Stimulated activated CD8-positive, alpha-beta memory T cell treated with anti-CD3 and anti-CD28 coated beads, Interleukin-15, amount 100 ng/mL, for 4 hours (primary cell): ENCODE data around the gene NPDC1.
A peak's percentile ranks its signal among the peaks of the same experiment; 100 is the strongest.

Experiments used
- DNase-seq, 2 donors: peaks; one replicate each; pipeline ENCODE4 v3.0.0-alpha.2; 2020; ENCODE audit warnings: low read depth in 2 of 2

Gene NPDC1

GRCh38 chr9:136994180-136994887 lies 51.6 kb downstream of the NPDC1 start:
- no peak for DNase-seq

GRCh38 chr9:136992819-136993369 lies 53.1 kb downstream of the NPDC1 start:
- no peak for DNase-seq

- peak; percentile 81 to 87 for DNase-seq
Observed at GRCh38 chr9:136991993-136992818, 53.8 kb downstream of the NPDC1 start, which contains the start of gene PAXX. PAXX (plus strand) TSS chr9:136992422; CDS start chr9:136992444, 22 bp downstream.

GRCh38 chr9:136990242-136990911 lies 55.6 kb downstream of the NPDC1 start:
- DNase-seq: no peak
